Measurements from ENCODE around the gene SMIM10L1.

- TF ChIP-seq CTCF (IDR thresholded peaks at IDR 0.05), result no peak
- TF ChIP-seq POLR2A (IDR thresholded peaks at IDR 0.05), result no peak
These were observed 16.5 kb upstream of the SMIM10L1 start for GRCh38 chr12:11154400-11154925.

All from right lobe of liver (tissue), 4 donors.